NCI-H510A treated with DMSO at 0.1 percent for 48 hours (cell line): Measurements from ENCODE around the gene EFNB3.

Experiments used
- DNase-seq: peaks from one replicate; lab custom pipeline; 2025; lab: John Stamatoyannopoulos, UW

The EFNB3 gene

GRCh38 chr17:7704601-7705268, at the start of gene EFNB3:
Gene EFNB3 (plus strand): TSS chr17:7705202. CDS start chr17:7705599, 397 bp downstream.
- peak; percentile 76 for DNase-seq

DNA sequence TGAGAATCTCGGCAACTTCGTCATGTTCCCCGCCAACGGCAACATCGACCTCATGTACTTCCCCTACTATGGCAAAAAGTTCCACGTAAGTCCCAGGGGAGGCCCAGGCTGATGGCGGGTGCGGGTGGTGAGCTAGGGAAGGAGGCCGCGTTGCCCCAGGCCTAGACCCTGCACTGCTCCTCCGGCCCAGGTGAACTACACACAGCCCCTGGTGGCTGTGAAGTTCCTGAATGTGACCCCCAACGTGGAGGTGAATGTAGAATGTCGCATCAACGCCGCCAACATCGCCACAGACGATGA, 49.5 kb upstream of the EFNB3 start:
- DNase-seq: no peak

DNA sequence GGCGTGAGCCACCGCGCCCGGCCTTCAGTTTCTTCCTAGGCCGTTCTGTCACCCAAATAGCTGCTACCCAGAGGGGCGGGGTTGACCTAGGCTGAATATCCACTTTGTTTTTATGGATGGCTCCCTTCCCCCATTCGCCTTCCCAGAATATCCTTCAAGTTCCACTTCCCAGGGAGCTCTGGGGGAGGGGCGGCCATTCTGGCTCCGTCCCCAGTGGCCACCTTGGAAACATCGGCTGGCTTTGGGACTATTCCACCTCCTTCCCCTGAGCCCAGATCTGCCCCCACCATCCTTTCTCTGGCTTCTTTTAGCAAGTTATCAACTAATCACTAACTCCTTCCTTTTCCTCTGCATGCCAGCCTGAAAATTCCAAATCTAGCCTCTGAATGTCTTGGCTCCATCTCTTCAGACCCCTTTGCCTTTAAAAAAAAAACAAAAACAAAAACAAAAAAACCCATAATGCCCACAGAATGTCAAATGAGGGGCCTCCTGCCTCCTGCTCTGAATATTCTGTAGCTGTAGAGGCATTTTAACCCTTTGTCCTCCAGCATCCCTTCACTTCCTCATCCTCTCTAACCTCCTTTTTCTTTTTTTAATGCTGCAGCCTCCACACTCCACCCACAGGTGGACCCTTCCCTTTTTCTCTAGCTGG, 47.9 kb upstream of the EFNB3 start:
- DNase-seq: no peak

GRCh38 chr17:7667656-7668406, 37.2 kb upstream of the EFNB3 start:
- no peak for DNase-seq

DNA sequence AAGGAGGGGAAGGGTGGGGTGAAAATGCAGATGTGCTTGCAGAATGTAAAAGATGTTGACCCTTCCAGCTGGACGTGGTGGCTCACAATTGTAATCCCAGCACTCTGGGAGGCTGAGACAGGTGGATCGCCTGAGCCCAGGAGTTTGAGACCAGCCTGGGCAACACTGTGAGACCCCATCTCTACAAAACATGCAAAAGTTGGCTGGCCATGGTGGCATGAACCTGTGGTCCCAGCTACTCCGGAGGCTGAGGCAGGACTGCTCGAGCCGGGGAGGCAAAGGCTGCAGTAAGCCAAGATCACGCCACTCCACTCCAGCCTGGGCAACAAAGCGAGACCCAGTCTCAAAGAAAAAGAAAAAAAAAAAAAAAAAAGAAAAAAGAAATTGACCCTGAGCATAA, 36.5 kb upstream of the EFNB3 start:
- no peak for DNase-seq

GRCh38 chr17:7673239-7673638, 31.8 kb upstream of the EFNB3 start:
- DNase-seq: no peak

- DNase-seq: no peak
Observed at GRCh38 chr17:7674934-7675333, 30.1 kb upstream of the EFNB3 start.

GRCh38 chr17:7676533-7676932, 28.5 kb upstream of the EFNB3 start:
- no peak for DNase-seq

- no peak for DNase-seq
Observed at GRCh38 chr17:7677388-7678067, 27.5 kb upstream of the EFNB3 start.

- DNase-seq: no peak
Observed at GRCh38 chr17:7684851-7685532, 20.0 kb upstream of the EFNB3 start.

- DNase-seq: no peak
Observed at GRCh38 chr17:7685533-7686221, 19.3 kb upstream of the EFNB3 start.

- peak; percentile 93 for DNase-seq
Observed at GRCh38 chr17:7686222-7687071, 18.6 kb upstream of the EFNB3 start.

- peak; percentile 86 for DNase-seq
Observed at GRCh38 chr17:7687072-7687907, 17.7 kb upstream of the EFNB3 start, which contains the start of gene TP53. Gene TP53 (minus strand): TSS chr17:7687490. CDS start chr17:7676594, 10,896 bp downstream.

GRCh38 chr17:7687908-7688807, 16.8 kb upstream of the EFNB3 start, which contains the start of gene WRAP53:
Gene WRAP53 (plus strand): TSS chr17:7688477. CDS start chr17:7688649, 172 bp downstream.
- DNase-seq: peak; percentile 96

GRCh38 chr17:7688808-7689316, 16.1 kb upstream of the EFNB3 start:
- no peak for DNase-seq

DNA sequence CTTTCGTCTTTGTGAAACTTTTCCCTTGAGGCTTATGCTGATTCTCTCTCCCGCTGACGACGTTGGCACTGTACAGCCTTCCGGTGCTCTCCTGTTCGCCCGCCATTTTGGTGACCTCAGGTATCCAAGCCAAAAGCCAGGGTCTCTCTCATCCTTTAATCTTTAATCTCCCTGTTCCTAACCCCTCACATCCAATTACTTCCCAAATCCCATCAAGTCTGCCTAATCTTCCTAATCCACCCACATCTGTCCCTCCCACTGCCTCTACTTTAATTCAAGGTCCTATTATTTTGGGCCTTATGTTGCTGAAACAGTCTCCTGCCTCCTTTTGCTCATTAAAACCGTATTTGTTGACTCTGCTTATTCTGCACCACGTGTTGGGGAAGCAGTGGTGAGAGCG, 9.4 kb upstream of the EFNB3 start:
- DNase-seq: no peak

DNA sequence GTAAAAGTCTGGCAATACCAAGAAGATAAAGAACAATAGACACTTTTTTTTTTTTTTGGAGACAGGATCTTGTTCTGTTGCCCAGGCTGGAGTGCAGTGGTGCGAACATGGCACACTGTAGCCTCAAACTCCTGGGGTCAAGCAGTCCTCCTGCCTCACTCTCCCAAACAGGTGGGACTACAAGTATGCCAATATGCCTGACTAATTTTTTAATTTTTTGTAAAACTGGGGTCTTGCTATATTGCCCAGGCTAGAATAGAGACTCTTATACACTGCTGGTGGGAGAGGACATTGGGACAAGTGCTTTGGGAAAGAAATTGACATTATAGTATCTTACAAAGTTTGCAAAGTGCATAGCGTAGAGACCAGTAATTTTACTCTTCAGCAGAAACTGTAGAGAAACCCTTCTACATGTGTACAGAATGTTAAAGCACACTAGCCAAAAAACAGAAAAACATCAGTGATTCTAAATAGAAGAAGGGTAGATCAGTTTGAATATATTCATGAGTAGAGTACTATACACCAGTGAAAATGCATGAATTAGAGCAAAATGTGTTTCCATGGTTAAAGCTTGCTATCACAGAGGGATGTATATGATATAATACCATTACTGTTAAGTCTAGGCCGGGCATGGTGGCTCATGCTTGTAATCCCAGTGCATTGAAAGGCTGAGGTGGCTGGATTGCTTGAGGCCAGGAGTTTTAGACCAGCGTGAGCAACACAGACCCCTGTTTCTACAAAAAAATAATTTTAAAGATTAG, 7.0 kb upstream of the EFNB3 start:
- no peak for DNase-seq
